ENCODE measurements around the gene CHRNA3.

The CHRNA3 gene

DNA sequence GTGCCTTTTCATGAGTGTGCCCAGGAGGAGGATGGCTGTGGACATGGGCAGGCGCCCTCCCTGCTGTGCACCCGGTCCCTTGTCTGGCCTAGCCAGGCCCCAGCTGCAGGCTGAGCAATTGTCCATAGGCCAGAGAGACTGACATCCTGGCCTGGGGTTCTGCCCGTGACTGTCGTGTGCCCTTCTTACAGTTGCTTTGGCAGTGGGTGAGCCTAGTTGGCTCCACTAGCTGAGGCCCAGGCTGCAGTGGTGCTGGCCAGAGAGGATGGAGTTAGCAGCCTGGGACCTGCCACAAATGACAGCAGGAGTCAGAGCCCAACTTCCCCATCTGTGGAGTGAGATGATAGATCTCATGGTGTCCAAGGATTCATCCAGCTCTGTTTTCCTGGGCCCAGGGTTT is 29.2 kb upstream of the CHRNA3 start:
- TF ChIP-seq, protein P1, sequence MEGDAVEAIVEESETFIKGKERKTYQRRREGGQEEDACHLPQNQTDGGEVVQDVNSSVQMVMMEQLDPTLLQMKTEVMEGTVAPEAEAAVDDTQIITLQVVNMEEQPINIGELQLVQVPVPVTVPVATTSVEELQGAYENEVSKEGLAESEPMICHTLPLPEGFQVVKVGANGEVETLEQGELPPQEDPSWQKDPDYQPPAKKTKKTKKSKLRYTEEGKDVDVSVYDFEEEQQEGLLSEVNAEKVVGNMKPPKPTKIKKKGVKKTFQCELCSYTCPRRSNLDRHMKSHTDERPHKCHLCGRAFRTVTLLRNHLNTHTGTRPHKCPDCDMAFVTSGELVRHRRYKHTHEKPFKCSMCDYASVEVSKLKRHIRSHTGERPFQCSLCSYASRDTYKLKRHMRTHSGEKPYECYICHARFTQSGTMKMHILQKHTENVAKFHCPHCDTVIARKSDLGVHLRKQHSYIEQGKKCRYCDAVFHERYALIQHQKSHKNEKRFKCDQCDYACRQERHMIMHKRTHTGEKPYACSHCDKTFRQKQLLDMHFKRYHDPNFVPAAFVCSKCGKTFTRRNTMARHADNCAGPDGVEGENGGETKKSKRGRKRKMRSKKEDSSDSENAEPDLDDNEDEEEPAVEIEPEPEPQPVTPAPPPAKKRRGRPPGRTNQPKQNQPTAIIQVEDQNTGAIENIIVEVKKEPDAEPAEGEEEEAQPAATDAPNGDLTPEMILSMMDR (IDR thresholded peaks at IDR 0.05; ENCODE audit: control insufficient read depth, insufficient read depth, low read depth, low read length, missing control alignments) = no peak
- DNase-seq (ENCODE audit: low read depth) = no peak
- H3K4me3 ChIP-seq (ENCODE audit: control insufficient read depth, low read depth, low read length) = no peak overlapping the region

DNA sequence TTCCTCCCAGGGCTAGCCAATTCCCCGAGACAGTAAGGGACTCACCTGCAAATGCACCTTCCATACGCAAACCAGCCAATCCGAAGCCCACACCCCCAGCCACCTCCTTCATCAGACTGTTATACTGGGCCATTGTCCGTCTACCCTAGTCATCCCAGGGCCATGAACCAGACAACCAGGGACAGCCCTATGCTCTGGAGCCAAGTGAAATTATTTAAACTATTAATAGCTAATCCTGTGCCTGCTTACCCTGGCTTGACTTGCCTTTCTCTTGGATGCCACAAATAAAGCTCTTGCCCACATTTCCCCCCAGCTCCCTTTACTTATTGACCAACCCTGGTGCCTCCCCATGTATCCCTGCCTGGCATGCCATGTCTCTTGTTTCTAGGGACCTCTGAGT is 24.2 kb upstream of the CHRNA3 start:
- TF ChIP-seq, protein P1 (IDR thresholded peaks at IDR 0.05; ENCODE audit: control insufficient read depth, insufficient read depth, low read depth, low read length, missing control alignments) = no peak
- DNase-seq (ENCODE audit: low read depth) = no peak
- H3K4me3 ChIP-seq (ENCODE audit: control insufficient read depth, low read depth, low read length) = no peak overlapping the region

DNA sequence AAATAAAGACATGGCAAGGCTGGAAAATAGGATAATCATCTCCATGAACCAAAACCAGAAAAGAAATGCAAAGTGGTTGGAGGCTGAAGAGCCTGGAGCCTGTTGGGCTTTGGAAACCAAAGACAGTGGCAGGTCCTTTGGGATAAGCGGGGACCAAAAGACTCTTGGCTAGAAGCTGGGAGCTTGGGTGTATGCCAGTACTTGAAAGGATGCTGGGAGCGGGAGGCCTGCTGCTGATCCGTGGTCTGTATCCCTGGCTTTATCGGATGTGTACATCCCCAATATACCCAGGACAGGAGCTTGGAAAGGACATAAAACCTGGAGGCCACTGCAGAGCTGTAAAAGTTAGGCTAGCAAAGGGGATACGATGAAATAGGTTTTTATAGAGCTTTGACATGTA is 21.5 kb upstream of the CHRNA3 start:
- TF ChIP-seq, protein P1 (IDR thresholded peaks at IDR 0.05; ENCODE audit: control insufficient read depth, insufficient read depth, low read depth, low read length, missing control alignments) = no peak
- DNase-seq (ENCODE audit: low read depth) = no peak
- no peak overlapping the region for H3K4me3 ChIP-seq (ENCODE audit: control insufficient read depth, low read depth, low read length)

DNA sequence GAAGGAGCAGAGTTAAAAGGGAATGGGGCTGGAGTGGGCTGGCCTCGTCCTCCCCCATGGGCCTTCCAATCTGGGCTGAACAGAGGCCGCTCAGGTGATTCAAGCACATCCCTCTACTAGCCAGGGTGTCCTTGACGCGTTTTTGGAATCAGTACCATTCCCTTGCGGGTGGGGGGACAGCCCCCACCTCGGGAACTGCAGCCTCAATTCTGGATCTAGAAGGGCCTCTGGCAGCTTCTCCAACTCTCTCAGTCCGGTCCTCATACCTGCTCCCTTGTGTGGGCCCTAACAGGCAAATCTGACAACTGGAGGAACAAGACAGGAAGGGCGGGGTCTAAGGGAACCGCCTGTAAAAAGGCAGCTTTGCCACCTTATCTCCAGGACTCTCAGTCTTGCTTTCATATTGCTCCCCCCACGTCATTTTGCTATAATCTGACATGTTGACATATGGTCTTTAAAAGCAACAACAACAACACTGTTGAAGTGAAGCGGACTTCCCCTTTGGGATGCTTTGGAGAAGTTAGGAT is 21.0 kb upstream of the CHRNA3 start:
- no peak overlapping the region for H3K4me3 ChIP-seq (ENCODE audit: control insufficient read depth, low read depth, low read length)
- TF ChIP-seq, protein P1 (IDR thresholded peaks at IDR 0.05; ENCODE audit: control insufficient read depth, insufficient read depth, low read depth, low read length, missing control alignments) = no peak
- no peak for DNase-seq (ENCODE audit: low read depth)

DNA sequence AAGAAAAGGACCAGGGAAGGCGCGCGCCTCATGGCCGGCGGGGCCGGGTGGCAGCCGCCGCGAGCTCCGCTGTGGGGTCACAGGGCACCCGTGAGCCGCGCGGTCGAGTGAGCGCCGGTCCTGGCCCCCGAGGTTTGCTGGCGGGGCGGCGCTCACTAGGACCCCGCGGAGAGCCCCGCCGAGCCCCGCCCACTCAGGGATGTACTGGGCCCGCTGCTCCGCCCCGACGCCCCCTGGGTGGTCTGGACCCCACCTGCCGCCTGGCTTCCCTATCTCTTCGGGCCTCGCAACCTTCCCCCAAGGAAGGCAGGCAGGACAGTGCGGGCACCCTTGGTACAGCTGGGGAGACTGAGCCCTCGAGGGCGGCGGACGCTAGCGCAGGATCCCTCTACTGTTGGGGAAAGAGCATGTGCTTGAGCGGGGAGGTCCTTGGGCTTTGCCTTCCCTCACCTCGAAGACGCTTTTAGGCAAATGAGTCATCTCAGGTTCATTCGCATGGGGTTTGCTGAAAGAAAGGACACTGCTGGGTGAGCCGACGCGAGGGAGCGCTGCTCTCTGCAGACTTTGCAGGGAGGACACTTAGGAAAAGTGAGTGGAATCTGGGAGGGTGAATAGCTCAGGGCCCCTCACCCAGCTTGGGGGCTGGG is 20.4 kb upstream of the CHRNA3 start, which contains the start of gene CHRNB4:
Gene CHRNB4 (minus strand): TSS at position 109 of the 647 bp plus-strand sequence. CDS start 77 bp downstream, at position 32.
- no peak for DNase-seq (ENCODE audit: low read depth)
- TF ChIP-seq, protein P1 (IDR thresholded peaks at IDR 0.05; ENCODE audit: control insufficient read depth, insufficient read depth, low read depth, low read length, missing control alignments) = no peak
- H3K4me3 ChIP-seq (ENCODE audit: control insufficient read depth, low read depth, low read length) = no peak within 1 kb of the TSS; the same call in 1 of the 2 replicates

DNA sequence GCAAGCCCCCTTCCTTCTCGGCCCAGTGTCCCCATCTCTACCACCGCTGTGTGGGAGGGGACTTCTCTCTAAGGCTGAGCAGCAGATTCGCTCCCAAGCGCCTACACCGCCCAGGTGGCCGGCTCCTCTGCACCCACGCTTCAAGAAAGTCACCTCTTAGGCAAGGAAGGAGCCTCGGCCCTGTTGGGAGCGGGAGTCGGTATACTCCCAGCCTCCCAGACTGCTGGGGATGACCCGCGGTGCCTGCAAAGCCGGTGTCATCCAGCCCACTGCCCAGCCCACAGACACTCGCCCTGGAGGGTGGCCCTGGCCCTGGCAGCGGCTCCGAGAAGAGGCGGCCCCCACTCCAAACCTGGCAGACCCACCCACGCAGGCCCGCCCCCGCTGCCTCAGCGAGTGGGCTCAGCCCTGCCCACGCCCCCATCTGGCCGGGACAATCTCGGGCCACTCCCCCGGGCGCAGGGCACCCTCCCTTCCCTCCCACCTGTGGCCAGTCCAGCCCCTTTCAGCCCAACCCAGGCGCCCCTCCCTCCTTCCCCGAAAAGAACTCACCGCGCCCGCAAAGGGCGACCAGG is 19.8 kb upstream of the CHRNA3 start:
- TF ChIP-seq, protein P1 (IDR thresholded peaks at IDR 0.05; ENCODE audit: control insufficient read depth, insufficient read depth, low read depth, low read length, missing control alignments) = no peak
- H3K4me3 ChIP-seq (ENCODE audit: control insufficient read depth, low read depth, low read length) = no peak overlapping the region; the same call in 1 of the 2 replicates
- DNase-seq (ENCODE audit: low read depth) = no peak

Data from AG09309 (cell line).